A673 (cell line): Measurements from ENCODE around the gene RAP1GAP2.

Experiments used
- CTCF ChIP-seq: fragments of 300-800, 200-600 bp; sonication (generic); conservative IDR thresholded peaks from 2 replicates; pipeline ENCODE4 v1.5.1; 2017; ENCODE audit warnings: low read depth, mild to moderate bottlenecking, antibody characterized with exemption, low read length, moderate library complexity, mixed read lengths
- EZH2 ChIP-seq: fragments of 200-600 bp; sonication (generic); IDR thresholded peaks from 2 replicates; pipeline ENCODE4 v1.6.1; 2017; ENCODE audit warnings: borderline replicate concordance, low read depth, mild to moderate bottlenecking, mixed read lengths, antibody characterized with exemption, low read length; ENCODE audit not compliant: poor library complexity, severe bottlenecking

- TF ChIP-seq EZH2, result no peak
- TF ChIP-seq CTCF, result no peak
These were observed 103.7 kb downstream of the RAP1GAP2 start for GRCh38 chr17:2899906-2900305.
